HG02870 (cell line): ENCODE results near the gene ACTR1A.

Experiments used
- ATAC-seq: cut with Tn5 transposase; IDR thresholded peaks from one replicate; pipeline ENCODE4 v1.9.1; 2021; ENCODE audit warnings: mild to moderate bottlenecking, moderate library complexity; ENCODE audit not compliant: unreplicated experiment

Gene ACTR1A

GRCh38 chr10:102491136-102491535, 11.4 kb downstream of the ACTR1A start:
- no peak for ATAC-seq

- ATAC-seq = no peak
Measured at GRCh38 chr10:102485093-102485784, 17.3 kb downstream of the ACTR1A start.

- no peak for ATAC-seq
Measured at GRCh38 chr10:102484021-102484420, 18.5 kb downstream of the ACTR1A start.

- no peak for ATAC-seq
Measured at GRCh38 chr10:102480396-102480795, 22.1 kb downstream of the ACTR1A start.

GRCh38 chr10:102479651-102480050, 22.9 kb downstream of the ACTR1A start:
- no peak for ATAC-seq

- ATAC-seq = no peak
Measured at GRCh38 chr10:102476466-102477141, 25.9 kb downstream of the ACTR1A start.

- ATAC-seq = no peak
Measured at GRCh38 chr10:102475451-102476040, 27.0 kb downstream of the ACTR1A start.

GRCh38 chr10:102473445-102474331, 28.8 kb downstream of the ACTR1A start:
- ATAC-seq = no peak

GRCh38 chr10:102470579-102471546, 31.6 kb downstream of the ACTR1A start:
- no peak for ATAC-seq

- no peak for ATAC-seq
Measured at GRCh38 chr10:102468683-102469082, 33.8 kb downstream of the ACTR1A start.

GRCh38 chr10:102467971-102468438, 34.5 kb downstream of the ACTR1A start:
- no peak for ATAC-seq

GRCh38 chr10:102467318-102467717, 35.2 kb downstream of the ACTR1A start:
- ATAC-seq = no peak

GRCh38 chr10:102465466-102465865, 37.0 kb downstream of the ACTR1A start:
- no peak for ATAC-seq

GRCh38 chr10:102463983-102464382, 38.5 kb downstream of the ACTR1A start:
- ATAC-seq = no peak

- no peak for ATAC-seq
Measured at GRCh38 chr10:102462512-102463054, 39.9 kb downstream of the ACTR1A start.

- peak; percentile 85 for ATAC-seq
Measured at GRCh38 chr10:102461187-102462054, 41.1 kb downstream of the ACTR1A start.

- ATAC-seq = peak; percentile 14
Measured at GRCh38 chr10:102460836-102461186, 41.7 kb downstream of the ACTR1A start.

GRCh38 chr10:102458656-102459055, 43.9 kb downstream of the ACTR1A start:
- no peak for ATAC-seq
